Vagina (tissue), 2 donors: Measurements from ENCODE around the gene PHLDA3. TPM values are rescaled to one million over a fixed set of nuclear protein-coding genes. Genes with fewer than 3 reads are reported as not detected.

Experiments used
- DNase-seq, 2 donors: peaks; one replicate each; pipeline ENCODE4 v3.0.0-alpha.2; 2017; ENCODE audit errors: extremely low spot score in 2 of 2
- H3K27ac ChIP-seq: fragments of 200-600 bp; sonication (generic); one replicate; pipeline ENCODE4 v1.5.1; 2019
- H3K27me3 ChIP-seq: fragments of 200-600 bp; sonication (generic); one replicate; pipeline ENCODE4 v1.5.1; 2019
- H3K36me3 ChIP-seq, 2 donors: fragments of 200-600 bp; sonication (generic); one replicate each; pipeline ENCODE4 v1.5.1; 2017 to 2019
- H3K4me1 ChIP-seq: fragments of 200-600 bp; sonication (generic); one replicate; pipeline ENCODE4 v1.5.1; 2019
- H3K4me3 ChIP-seq, 2 donors: fragments of 200-600 bp; sonication (generic); 1 replicate in 1 of 2; 2 replicates in 1 of 2; pipeline ENCODE4 v1.5.1; 2016 to 2019
- H3K9me3 ChIP-seq: fragments of 200-600 bp; sonication (generic); one replicate; pipeline ENCODE4 v1.5.1; 2019
- POLR2A ChIP-seq, 2 donors: fragments of 450-650 bp; IDR thresholded peaks; one replicate each; pipeline ENCODE4 v1.6.1; 2017; ENCODE audit warnings: antibody characterized with exemption in 2 of 2, mild to moderate bottlenecking in 2 of 2, moderate library complexity in 2 of 2
- POLR2AphosphoS5 ChIP-seq, 2 donors: sonication (generic); formaldehyde crosslinking; IDR thresholded peaks; one replicate each; pipeline ENCODE4 v1.9.0; 2017; ENCODE audit warnings: antibody characterized with exemption in 2 of 2, mild to moderate bottlenecking in 2 of 2, low read depth in 1 of 2; ENCODE audit not compliant: insufficient read depth in 1 of 2
- intact Hi-C: fragments of 100-400 bp; cut with DNase I; formaldehyde crosslinking; loops from one replicate; pipeline ENCODE4 v1.15.1; 2023
- total RNA-seq: library from RNA; depleted of rRNA; stranded (reverse); fragments of >200 nt; gene quantifications from one replicate; pipeline ENCODE4 v1.2.3, GENCODE V29; 2016
- TF ChIP-seq, protein P1 (sequence below), 3 experiments: fragments of 450-650 bp in 2 of 3; fragments of 200-600 bp in 1 of 3; sonication (generic) in 1 of 3; IDR thresholded peaks; one replicate each; pipeline ENCODE4 v1.5.1; 2017 to 2019; ENCODE audit warnings: antibody characterized with exemption in 3 of 3, mild to moderate bottlenecking in 2 of 3, moderate library complexity in 2 of 3

The PHLDA3 gene
- 80.5 TPM for total RNA-seq

DNA sequence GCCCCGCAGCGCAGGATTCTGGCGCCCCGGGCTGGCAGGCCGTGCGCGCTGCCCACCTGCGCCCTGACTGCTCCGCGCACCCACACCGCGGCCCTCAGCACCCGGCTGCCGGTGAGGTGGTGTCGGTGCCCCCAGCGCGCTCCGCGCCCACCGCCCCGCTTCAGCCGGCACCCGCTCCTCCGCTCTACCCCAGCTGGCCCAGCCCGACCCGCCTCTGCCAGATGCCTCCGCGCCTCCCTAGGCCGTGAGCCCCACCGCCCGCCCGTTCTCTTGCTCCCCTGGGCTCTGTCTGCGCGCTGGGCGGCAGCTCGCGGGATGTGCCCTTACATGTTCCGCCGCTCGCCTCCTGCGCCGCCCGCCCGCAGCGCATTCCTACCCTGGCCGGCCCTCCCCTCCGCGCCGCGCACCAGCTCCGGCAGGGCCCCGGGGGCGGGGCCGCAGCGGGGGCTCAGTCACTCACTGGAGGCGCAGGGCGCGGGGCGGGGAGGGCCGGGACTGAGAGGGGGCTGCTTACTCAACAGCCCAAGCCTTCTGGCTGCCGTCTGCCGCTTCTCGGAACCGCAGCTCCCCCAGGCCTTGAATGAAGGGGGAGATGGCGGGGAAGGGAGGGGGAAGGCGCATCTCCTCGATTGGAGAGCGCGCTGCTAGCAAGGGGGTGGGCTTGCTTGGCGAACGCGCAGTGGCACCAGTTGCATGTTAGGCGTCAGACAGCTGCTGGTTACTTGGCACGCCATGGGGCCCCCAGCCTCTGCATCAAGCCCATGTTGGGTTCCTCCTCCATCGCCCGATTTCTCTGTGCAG, at the start of gene PHLDA3:
Gene PHLDA3, minus strand, starts transcription at position 345 of the 801 bp plus-strand sequence. CDS start 402 bp downstream, outside the sequence.
- Histone ChIP-seq H3K27me3 (no peaks in the 10 kb centered on the region), H3K9me3 (no peaks in the 10 kb centered on the region), H3K36me3 (peaks cover 0 to 16% of the 10 kb centered on the region in 2 donors), H3K4me3 (peak within 1 kb of the TSS; percentile 71 to 75), H3K4me1 (peaks cover 53% of the 10 kb centered on the region), H3K27ac (peak within 1 kb of the TSS; percentile 96)
- TF ChIP-seq POLR2AphosphoS5 (IDR thresholded peaks at IDR 0.05; ENCODE audit: insufficient read depth in 1 of 2, low read depth in 1 of 2) (peak in 1 of 2 donors; percentile 84), POLR2A (IDR thresholded peaks at IDR 0.05) (peak in 1 of 2 donors; percentile 92)
- TF ChIP-seq, protein P1, sequence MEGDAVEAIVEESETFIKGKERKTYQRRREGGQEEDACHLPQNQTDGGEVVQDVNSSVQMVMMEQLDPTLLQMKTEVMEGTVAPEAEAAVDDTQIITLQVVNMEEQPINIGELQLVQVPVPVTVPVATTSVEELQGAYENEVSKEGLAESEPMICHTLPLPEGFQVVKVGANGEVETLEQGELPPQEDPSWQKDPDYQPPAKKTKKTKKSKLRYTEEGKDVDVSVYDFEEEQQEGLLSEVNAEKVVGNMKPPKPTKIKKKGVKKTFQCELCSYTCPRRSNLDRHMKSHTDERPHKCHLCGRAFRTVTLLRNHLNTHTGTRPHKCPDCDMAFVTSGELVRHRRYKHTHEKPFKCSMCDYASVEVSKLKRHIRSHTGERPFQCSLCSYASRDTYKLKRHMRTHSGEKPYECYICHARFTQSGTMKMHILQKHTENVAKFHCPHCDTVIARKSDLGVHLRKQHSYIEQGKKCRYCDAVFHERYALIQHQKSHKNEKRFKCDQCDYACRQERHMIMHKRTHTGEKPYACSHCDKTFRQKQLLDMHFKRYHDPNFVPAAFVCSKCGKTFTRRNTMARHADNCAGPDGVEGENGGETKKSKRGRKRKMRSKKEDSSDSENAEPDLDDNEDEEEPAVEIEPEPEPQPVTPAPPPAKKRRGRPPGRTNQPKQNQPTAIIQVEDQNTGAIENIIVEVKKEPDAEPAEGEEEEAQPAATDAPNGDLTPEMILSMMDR (IDR thresholded peaks at IDR 0.05): no peak
- intact Hi-C loops: no loop called here
- no peak for DNase-seq

DNA sequence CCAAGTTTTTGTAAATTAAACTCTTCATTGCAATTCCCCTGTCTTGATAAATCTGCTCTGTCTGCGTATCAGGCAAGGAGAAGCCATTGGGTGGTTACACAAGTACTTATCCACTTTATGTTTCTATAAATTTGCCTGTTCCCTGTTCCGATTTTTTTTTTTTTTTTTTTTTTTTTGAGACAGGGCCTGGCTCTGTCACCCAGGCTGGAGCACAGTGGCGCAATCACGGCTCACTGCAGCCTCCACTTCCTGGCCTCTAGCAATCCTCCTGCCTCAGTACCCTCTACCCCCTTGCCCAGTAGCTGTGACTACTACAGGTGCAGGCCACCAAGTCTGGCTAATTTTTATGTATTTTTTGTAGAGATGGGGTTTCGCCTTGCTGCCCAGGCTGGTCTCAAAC, 49.1 kb upstream of the PHLDA3 start:
- DNase-seq: no peak
- no peak for TF ChIP-seq POLR2AphosphoS5 (IDR thresholded peaks at IDR 0.05; ENCODE audit: insufficient read depth in 1 of 2, low read depth in 1 of 2)
- no peak for TF ChIP-seq POLR2A (IDR thresholded peaks at IDR 0.05)
- TF ChIP-seq, protein P1 (IDR thresholded peaks at IDR 0.05): no peak
- no peak overlapping the region for H3K4me3 ChIP-seq
- H3K36me3 ChIP-seq: no peaks in the 10 kb centered on the region
- H3K9me3 ChIP-seq: no peaks in the 10 kb centered on the region
- no peaks in the 10 kb centered on the region for H3K27me3 ChIP-seq
- no peak overlapping the region for H3K27ac ChIP-seq
- peaks cover 8% of the 10 kb centered on the region for H3K4me1 ChIP-seq
- intact Hi-C loops: no loop called here

DNA sequence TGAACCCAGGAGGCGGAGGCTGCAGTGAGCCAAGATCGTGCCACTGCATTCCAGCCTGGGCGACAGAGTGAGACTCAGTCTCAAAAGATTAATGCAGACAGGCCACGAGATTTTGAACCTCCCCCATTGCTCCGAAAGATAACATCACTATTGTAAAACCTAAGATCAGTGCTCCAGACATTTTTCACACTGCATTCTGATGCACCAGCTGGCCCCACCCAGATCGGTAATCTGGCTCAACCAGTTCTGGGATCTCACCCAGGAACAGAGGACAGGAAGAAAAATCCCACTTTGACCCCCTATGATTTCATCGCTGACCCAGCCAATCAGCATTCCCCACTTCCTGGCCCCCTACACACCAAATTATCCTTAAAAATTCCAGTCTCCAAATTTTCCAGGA, 48.6 kb upstream of the PHLDA3 start:
- Histone ChIP-seq H3K9me3 (no peaks in the 10 kb centered on the region), H3K36me3 (no peaks in the 10 kb centered on the region), H3K4me3 (no peak overlapping the region), H3K27ac (no peak overlapping the region), H3K4me1 (peaks cover 11% of the 10 kb centered on the region), H3K27me3 (no peaks in the 10 kb centered on the region)
- intact Hi-C loops: no loop called here
- DNase-seq: no peak
- TF ChIP-seq, protein P1 (IDR thresholded peaks at IDR 0.05): no peak
- TF ChIP-seq POLR2AphosphoS5 (IDR thresholded peaks at IDR 0.05; ENCODE audit: insufficient read depth in 1 of 2, low read depth in 1 of 2) (no peak), POLR2A (IDR thresholded peaks at IDR 0.05) (no peak)

DNA sequence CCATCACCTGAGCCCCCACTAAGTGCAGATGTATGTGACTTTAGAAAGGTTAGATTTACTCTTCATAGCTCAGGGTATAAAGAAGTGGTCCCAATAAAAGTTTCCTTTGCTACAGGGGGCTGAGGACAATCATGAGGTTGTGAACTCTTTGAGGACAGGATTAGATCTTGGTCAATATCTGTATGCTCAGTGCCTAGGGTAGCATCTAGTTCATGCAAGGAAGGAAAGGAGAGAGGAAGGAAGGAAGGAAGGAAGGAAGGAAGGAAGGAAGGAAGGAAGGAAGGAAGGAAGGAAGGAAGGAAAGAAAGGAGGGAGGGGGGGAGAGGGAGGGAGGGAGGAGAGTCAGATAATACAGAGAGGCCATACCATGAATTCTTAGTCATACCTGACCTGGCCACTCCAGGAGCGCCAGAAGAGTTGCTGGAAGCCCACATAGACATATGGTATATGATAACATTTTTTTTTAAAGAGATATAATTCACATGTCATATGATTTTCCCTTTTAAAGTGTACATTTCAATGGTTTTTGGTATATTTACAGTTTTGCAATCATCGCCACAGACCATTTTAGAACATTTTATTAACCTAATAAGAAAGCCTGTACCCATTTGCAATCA, 47.6 kb upstream of the PHLDA3 start:
- H3K4me3 ChIP-seq: no peak overlapping the region
- no peaks in the 10 kb centered on the region for H3K36me3 ChIP-seq
- no peak for DNase-seq
- no peaks in the 10 kb centered on the region for H3K9me3 ChIP-seq
- H3K4me1 ChIP-seq: peaks cover 21% of the 10 kb centered on the region
- H3K27me3 ChIP-seq: no peaks in the 10 kb centered on the region
- intact Hi-C loops: no loop called here
- TF ChIP-seq, protein P1 (IDR thresholded peaks at IDR 0.05): no peak
- TF ChIP-seq POLR2A (IDR thresholded peaks at IDR 0.05) (no peak), POLR2AphosphoS5 (IDR thresholded peaks at IDR 0.05; ENCODE audit: insufficient read depth in 1 of 2, low read depth in 1 of 2) (no peak)
- H3K27ac ChIP-seq: no peak overlapping the region

DNA sequence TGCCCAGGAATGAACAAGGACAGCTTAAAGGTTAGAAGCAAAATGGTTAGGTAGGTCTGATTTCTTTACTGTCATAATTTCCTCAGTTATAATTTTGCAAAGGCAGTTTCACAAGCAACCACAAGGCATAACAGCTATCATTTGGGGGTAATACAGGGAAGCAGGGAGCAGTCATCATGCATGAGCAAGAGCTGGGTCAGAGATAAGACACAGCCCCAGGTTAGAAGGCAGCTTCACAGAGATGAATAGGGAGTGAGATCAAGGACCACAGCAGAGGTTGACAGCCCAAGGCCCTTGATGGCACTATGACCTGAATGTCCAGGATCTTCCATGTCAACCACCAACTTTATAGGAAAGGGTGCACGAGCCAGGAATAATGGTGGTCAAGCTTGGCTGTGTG, 46.9 kb upstream of the PHLDA3 start:
- intact Hi-C loops: no loop called here
- H3K27ac ChIP-seq: no peak overlapping the region
- H3K4me1 ChIP-seq: peaks cover 25% of the 10 kb centered on the region
- H3K27me3 ChIP-seq: no peaks in the 10 kb centered on the region
- no peaks in the 10 kb centered on the region for H3K9me3 ChIP-seq
- no peak for TF ChIP-seq POLR2A (IDR thresholded peaks at IDR 0.05)
- TF ChIP-seq, protein P1 (IDR thresholded peaks at IDR 0.05): no peak
- TF ChIP-seq POLR2AphosphoS5 (IDR thresholded peaks at IDR 0.05; ENCODE audit: insufficient read depth in 1 of 2, low read depth in 1 of 2): no peak
- H3K4me3 ChIP-seq: no peak overlapping the region
- H3K36me3 ChIP-seq: no peaks in the 10 kb centered on the region
- DNase-seq: no peak
